Adrenal gland (tissue), 12 donors: ENCODE data around the gene DOCK4. TPM values are rescaled to one million over a fixed set of nuclear protein-coding genes. Genes with fewer than 3 reads are reported as not detected.

Experiments
- DNase-seq, 7 donors: peaks; one replicate each; pipeline ENCODE4 v3.0.0-alpha.2; 2019 to 2020
- H3K27ac ChIP-seq, 5 donors: fragments of 200-600 bp; sonication (generic) in 4 of 5; 1 replicate in 3 of 5; 2 replicates in 2 of 5; pipeline versions ENCODE4 v1.5.1 to v1.8.0; 2016 to 2020; ENCODE audit warnings: mild to moderate bottlenecking in 1 of 5
- H3K27me3 ChIP-seq: fragments of 200-600 bp; 2 replicates; pipeline ENCODE4 v1.8.0; 2021
- H3K36me3 ChIP-seq, 2 donors: fragments of 200-600 bp; replicated peaks in 1 of 2; 1 replicate in 1 of 2; 2 replicates in 1 of 2; pipeline versions ENCODE4 v1.5.1 to v1.8.0; 2018 to 2022
- H3K4me1 ChIP-seq, 2 donors: fragments of 200-600 bp; replicated peaks in 1 of 2; 1 replicate in 1 of 2; 2 replicates in 1 of 2; pipeline versions ENCODE4 v1.5.1 to v1.8.0; 2018 to 2021
- H3K4me3 ChIP-seq, 4 donors: fragments of 200-600 bp; sonication (generic) in 3 of 4; one replicate each; pipeline ENCODE4 v1.5.1; 2016 to 2018
- H3K9me3 ChIP-seq, 3 donors: fragments of 200-600 bp; sonication (generic) in 1 of 3; replicated peaks in 1 of 3; 1 replicate in 2 of 3; 2 replicates in 1 of 3; pipeline versions ENCODE4 v1.5.1 to v1.8.0; 2016 to 2021
- POLR2A ChIP-seq, 2 donors: fragments of 450-650 bp; IDR thresholded peaks; one replicate each; pipeline ENCODE4 v1.6.1; 2017; ENCODE audit warnings: antibody characterized with exemption in 2 of 2, mild to moderate bottlenecking in 2 of 2, moderate library complexity in 1 of 2
- WGBS, 4 donors: extraction: QIAGEN DNeasy Blood & Tissue Kit in 2 of 4; methylation state at CpG; one replicate each; pipeline versions ENCODE4 v1.1.5 to v1.1.7; 2013 to 2017; 5-methylcytosine and 5-hydroxymethylcytosine counted together
- intact Hi-C, 2 donors: fragments of 100-400 bp; cut with DNase I; formaldehyde crosslinking; loops; one replicate each; pipeline versions ENCODE4 v1.14.1 to v1.15.0; 2022 to 2023
- polyA plus RNA-seq, 3 donors: library from polyadenylated mRNA; stranded (reverse); fragments of 200-250 nt in 2 of 3; fragments of 350-450 nt in 1 of 3; fragmentation: Illumina TruSeq in 1 of 3; extraction: RNeasy Lipid Tissue Mini Kit (QIAGEN cat#74804) in 1 of 3; gene quantifications; one replicate each; pipeline ENCODE4 v1.2.3, GENCODE V29; 2013 to 2014
- total RNA-seq, 9 donors: library from RNA; depleted of rRNA in 4 of 9; stranded (reverse); fragments of >200 nt in 4 of 9; fragments of 120-200 nt in 1 of 9; fragmentation: NEBNext Ultra II Directional in 1 of 9; extraction: Animal tissue kit (Norgen Biotek cat#: 25700) in 1 of 9; gene quantifications; one replicate each; pipeline versions ENCODE4 v1.1.0 to v1.2.4, GENCODE V29; 2013 to 2023
- TF ChIP-seq, protein P1 (sequence below), 6 experiments: fragments of 450-650 bp in 4 of 6; fragments of 200-600 bp in 2 of 6; sonication (generic) in 1 of 6; IDR thresholded peaks; 1 replicate in 5 of 6; 2 replicates in 1 of 6; pipeline versions ENCODE4 v1.5.1 to v1.8.0; 2016 to 2021; ENCODE audit warnings: antibody characterized with exemption in 6 of 6, mild to moderate bottlenecking in 2 of 6, moderate library complexity in 1 of 6
- donor health status: healthy with polysubstance abuse.
- donor health status: Bipolar disorder and iron deficiency.
- donor health status: DM: yes; HTN: yes; CAD: no.
- donor health status: DM: no; HTN: no; CAD: no.
- donor health status: DM: no; HTN: no; CAD: no.
- donor health status: DM: yes; HTN: yes; CAD: no.

DOCK4 gene
- total and polyA plus RNA-seq, 12 donors: 6.2 to 37.6 (median 21.1) TPM

DNA sequence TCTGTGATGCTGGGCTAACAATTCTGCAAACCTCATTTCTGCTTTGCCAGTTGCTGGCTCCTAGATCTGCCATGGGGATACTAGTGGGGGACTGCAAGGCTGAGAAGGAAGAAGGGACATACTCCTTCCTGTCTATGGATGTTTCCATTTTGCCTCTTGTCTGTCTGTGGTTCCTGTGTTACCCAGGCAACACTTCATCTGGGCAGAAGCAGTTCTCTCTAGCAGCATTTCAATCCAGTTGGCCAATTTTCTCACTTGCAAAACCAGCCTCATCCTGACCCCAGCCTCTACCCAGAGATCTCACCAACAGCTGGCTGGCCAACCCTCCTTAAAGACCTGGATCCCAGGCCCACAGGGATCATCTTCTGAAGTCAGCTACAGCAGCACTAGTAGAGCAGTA is 131.7 kb downstream of the DOCK4 start:
- H3K4me1 ChIP-seq: peaks cover 0 to 3% of the 10 kb centered on the region in 2 donors
- TF ChIP-seq POLR2A (IDR thresholded peaks at IDR 0.05): no peak
- TF ChIP-seq, protein P1, sequence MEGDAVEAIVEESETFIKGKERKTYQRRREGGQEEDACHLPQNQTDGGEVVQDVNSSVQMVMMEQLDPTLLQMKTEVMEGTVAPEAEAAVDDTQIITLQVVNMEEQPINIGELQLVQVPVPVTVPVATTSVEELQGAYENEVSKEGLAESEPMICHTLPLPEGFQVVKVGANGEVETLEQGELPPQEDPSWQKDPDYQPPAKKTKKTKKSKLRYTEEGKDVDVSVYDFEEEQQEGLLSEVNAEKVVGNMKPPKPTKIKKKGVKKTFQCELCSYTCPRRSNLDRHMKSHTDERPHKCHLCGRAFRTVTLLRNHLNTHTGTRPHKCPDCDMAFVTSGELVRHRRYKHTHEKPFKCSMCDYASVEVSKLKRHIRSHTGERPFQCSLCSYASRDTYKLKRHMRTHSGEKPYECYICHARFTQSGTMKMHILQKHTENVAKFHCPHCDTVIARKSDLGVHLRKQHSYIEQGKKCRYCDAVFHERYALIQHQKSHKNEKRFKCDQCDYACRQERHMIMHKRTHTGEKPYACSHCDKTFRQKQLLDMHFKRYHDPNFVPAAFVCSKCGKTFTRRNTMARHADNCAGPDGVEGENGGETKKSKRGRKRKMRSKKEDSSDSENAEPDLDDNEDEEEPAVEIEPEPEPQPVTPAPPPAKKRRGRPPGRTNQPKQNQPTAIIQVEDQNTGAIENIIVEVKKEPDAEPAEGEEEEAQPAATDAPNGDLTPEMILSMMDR (IDR thresholded peaks at IDR 0.05): no peak
- no peaks in the 10 kb centered on the region for H3K27me3 ChIP-seq
- DNase-seq: no peak
- no peak overlapping the region for H3K4me3 ChIP-seq
- intact Hi-C loops: no loop called here
- no peak overlapping the region for H3K27ac ChIP-seq
- H3K36me3 ChIP-seq: no peaks in the 10 kb centered on the region
- H3K9me3 ChIP-seq: no peaks in the 10 kb centered on the region

- no peak for TF ChIP-seq POLR2A (IDR thresholded peaks at IDR 0.05)
- TF ChIP-seq, protein P1 (IDR thresholded peaks at IDR 0.05): no peak
- Histone ChIP-seq H3K36me3 (no peaks in the 10 kb centered on the region), H3K27ac (no peak overlapping the region), H3K4me3 (no peak overlapping the region), H3K9me3 (no peaks in the 10 kb centered on the region), H3K27me3 (no peaks in the 10 kb centered on the region), H3K4me1 (no peaks in the 10 kb centered on the region)
- DNase-seq: no peak
- intact Hi-C loops: no loop called here
These were observed 132.7 kb downstream of the DOCK4 start for GRCh38 chr7:112073530-112073929.

- DNase-seq: no peak
- Histone ChIP-seq H3K27me3 (no peaks in the 10 kb centered on the region), H3K27ac (no peak overlapping the region), H3K4me1 (no peaks in the 10 kb centered on the region), H3K4me3 (no peak overlapping the region), H3K36me3 (no peaks in the 10 kb centered on the region), H3K9me3 (no peaks in the 10 kb centered on the region)
- intact Hi-C loops: no loop called here
- TF ChIP-seq POLR2A (IDR thresholded peaks at IDR 0.05): no peak
- TF ChIP-seq, protein P1 (IDR thresholded peaks at IDR 0.05): no peak
- WGBS, 4 donors: 56 to 74% (median 72%) methylated on average over 4 of the region's 4 CpGs
These were observed 133.5 kb downstream of the DOCK4 start for GRCh38 chr7:112072541-112073245.

DNA sequence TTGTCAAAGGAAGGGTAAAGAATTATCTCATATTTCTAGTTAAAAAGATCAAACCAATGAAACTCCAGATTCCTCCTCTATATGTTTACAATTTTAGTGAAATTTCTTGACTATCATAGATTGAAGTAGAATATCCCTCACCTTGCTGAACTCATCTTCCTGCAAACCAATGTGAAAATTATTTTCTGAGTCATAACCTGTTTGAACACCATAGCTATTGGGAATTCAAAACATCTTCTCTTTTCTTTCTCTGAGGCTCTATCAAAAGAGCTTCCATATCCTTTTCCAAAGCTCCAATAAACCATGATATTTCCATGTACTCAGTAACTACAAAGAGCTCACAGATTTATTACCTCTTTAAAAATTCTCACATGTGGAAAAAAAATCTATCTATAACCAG is 134.3 kb downstream of the DOCK4 start:
- no peak overlapping the region for H3K4me3 ChIP-seq
- no peaks in the 10 kb centered on the region for H3K36me3 ChIP-seq
- H3K4me1 ChIP-seq: no peaks in the 10 kb centered on the region
- no peak for TF ChIP-seq POLR2A (IDR thresholded peaks at IDR 0.05)
- TF ChIP-seq, protein P1 (IDR thresholded peaks at IDR 0.05): no peak
- intact Hi-C loops: no loop called here
- H3K27me3 ChIP-seq: no peaks in the 10 kb centered on the region
- no peak overlapping the region for H3K27ac ChIP-seq
- no peaks in the 10 kb centered on the region for H3K9me3 ChIP-seq
- no peak for DNase-seq
